DND-41 (cell line): Measurements from ENCODE around the gene PRRC2B.

ENCODE experiments used
- CTCF ChIP-seq: IDR thresholded peaks from 2 replicates; pipeline ENCODE4 v1.5.1; 2012; ENCODE audit warnings: borderline replicate concordance, low read length, moderate library complexity, mild to moderate bottlenecking; ENCODE audit not compliant: poor library complexity, severe bottlenecking; ENCODE audit errors: extremely low read depth
- EZH2 ChIP-seq: IDR thresholded peaks from 3 replicates; pipeline ENCODE4 v1.6.1; 2012; ENCODE audit warnings: borderline replicate concordance, low read depth, mild to moderate bottlenecking, moderate library complexity, low read length, inconsistent platforms; ENCODE audit not compliant: severe bottlenecking

- TF ChIP-seq CTCF (no peak), EZH2 (no peak)
These were observed 74.1 kb downstream of the PRRC2B start for GRCh38 chr9:131468031-131468430.
